ENCODE measurements around the gene RCSD1.
A peak's percentile ranks its signal among the peaks of the same experiment; 100 is the strongest.

The RCSD1 gene

DNA sequence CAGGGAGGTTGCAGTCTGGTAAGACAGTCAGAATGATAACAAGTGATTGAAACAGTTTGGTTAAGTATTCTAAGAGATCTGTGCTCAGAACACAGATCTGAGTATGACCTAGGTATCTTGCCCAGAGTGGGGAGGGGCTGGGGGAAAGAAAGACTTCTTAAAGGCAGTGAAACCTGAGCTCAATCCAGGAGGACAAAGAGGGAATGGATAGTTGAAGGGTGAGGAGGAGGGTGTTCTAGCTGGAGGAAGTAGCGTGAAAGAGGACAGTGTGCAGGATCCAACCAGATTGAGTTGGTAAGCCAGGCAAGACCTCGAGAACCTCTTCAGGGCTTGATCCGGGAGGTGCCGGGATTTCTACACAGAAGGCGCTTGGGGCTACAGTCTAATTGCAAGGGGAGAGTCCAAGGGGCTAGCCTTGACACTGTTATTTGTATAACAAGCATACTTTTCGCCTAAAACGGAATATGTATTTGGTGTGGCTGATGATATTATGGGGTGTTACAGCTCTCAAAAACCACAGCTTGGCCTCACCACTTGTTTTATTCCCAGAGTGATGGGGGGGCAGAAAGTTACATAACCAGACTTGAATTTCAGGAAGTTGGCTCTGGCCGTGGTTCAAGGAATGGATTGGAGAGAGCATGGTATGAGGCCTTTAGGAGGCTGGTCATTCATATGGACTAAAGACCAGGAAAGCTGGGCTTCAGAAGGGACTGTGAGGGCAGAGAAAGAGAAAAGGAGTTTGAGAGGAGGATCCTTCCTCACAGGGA lies 19.1 kb downstream of the RCSD1 start:
- H3F3A ChIP-seq (ENCODE audit: insufficient read depth) = no peaks in the 10 kb centered on the region
- H3K36me3 ChIP-seq (ENCODE audit: low read length) = no peaks in the 10 kb centered on the region
- no peaks in the 10 kb centered on the region for H3K27me3 ChIP-seq (ENCODE audit: low read length)
- TF ChIP-seq, protein P1, sequence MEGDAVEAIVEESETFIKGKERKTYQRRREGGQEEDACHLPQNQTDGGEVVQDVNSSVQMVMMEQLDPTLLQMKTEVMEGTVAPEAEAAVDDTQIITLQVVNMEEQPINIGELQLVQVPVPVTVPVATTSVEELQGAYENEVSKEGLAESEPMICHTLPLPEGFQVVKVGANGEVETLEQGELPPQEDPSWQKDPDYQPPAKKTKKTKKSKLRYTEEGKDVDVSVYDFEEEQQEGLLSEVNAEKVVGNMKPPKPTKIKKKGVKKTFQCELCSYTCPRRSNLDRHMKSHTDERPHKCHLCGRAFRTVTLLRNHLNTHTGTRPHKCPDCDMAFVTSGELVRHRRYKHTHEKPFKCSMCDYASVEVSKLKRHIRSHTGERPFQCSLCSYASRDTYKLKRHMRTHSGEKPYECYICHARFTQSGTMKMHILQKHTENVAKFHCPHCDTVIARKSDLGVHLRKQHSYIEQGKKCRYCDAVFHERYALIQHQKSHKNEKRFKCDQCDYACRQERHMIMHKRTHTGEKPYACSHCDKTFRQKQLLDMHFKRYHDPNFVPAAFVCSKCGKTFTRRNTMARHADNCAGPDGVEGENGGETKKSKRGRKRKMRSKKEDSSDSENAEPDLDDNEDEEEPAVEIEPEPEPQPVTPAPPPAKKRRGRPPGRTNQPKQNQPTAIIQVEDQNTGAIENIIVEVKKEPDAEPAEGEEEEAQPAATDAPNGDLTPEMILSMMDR (IDR thresholded peaks at IDR 0.05; ENCODE audit: insufficient read depth, low read length, poor library complexity, severe bottlenecking) = no peak
- no peak for TF ChIP-seq EZH2phosphoT487 (conservative IDR thresholded peaks at IDR 0.05; ENCODE audit: low read length)
- no peaks in the 10 kb centered on the region for H3K9me2 ChIP-seq (replicated peaks; ENCODE audit: insufficient read depth, low read length)
- H4K20me1 ChIP-seq (ENCODE audit: low read depth, low read length) = no peaks in the 10 kb centered on the region
- no peak overlapping the region for H3K4me3 ChIP-seq (ENCODE audit: insufficient read depth, low read length, poor library complexity, severe bottlenecking)
- peaks cover 53% of the 10 kb centered on the region for H3K79me2 ChIP-seq (ENCODE audit: insufficient read depth, low read length)
- no peak overlapping the region for H2AFZ ChIP-seq (ENCODE audit: low read depth, low read length, severe bottlenecking)
- no peak overlapping the region for H3K9ac ChIP-seq (ENCODE audit: low read length)
- peak overlapping the region; percentile 16; the same call in 1 of the 2 replicates for H3K27ac ChIP-seq (ENCODE audit: low read depth, low read length)
- H3K4me2 ChIP-seq (ENCODE audit: low read depth, low read length, poor library complexity, severe bottlenecking) = no peak overlapping the region
- H3K9me3 ChIP-seq (ENCODE audit: insufficient read depth, low read length) = no peaks in the 10 kb centered on the region

DNA sequence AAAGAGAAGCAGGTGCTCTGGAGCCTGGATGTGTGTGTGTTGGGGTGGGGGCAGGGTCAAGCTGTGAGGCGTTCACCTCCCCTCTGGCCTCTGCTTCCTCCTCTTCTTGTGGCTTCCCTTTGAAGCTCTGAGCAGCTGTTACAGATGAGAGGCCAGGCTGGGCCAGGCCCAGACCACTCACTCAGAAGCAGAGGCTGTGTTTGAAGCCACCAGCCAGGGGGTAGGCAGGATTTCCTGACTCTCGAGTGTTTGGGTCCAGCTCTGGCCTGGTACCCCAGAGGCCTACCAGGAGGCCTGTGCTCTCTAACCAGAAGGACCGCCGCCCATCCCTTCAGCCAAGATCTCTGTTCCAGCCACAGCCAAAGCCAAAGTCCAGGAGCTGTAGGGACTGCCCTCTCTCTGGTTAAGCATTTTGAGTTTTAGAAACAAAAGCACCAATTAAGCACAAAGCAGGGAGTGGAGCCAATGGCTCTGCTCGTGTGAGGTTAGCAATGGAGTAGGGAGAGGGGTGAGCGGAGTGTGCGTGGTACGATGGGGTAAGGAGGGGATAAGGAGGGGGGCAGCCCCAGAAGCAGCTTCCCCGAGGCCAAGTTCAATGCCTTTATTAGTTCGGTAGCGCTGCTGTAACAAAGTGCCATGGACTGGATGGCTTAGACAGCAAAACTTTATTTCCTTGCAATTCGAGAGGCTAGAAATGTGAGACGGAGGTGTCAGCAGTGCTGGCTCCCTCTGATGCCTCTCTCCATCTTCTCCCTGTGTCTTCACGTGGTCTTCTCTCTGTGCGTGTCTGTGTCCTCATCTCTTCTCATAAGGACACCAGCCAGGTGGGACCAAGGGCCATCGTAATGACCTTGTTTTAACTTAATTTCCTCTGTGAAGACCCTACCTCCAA lies 20.5 kb downstream of the RCSD1 start:
- H3K36me3 ChIP-seq (ENCODE audit: low read length) = no peaks in the 10 kb centered on the region
- H2AFZ ChIP-seq (ENCODE audit: low read depth, low read length, severe bottlenecking) = no peak overlapping the region
- H3K9me3 ChIP-seq (ENCODE audit: insufficient read depth, low read length) = no peaks in the 10 kb centered on the region
- H3K4me3 ChIP-seq (ENCODE audit: insufficient read depth, low read length, poor library complexity, severe bottlenecking) = no peak overlapping the region
- TF ChIP-seq EZH2phosphoT487 (conservative IDR thresholded peaks at IDR 0.05; ENCODE audit: low read length) = no peak
- TF ChIP-seq, protein P1 (IDR thresholded peaks at IDR 0.05; ENCODE audit: insufficient read depth, low read length, poor library complexity, severe bottlenecking) = no peak
- no peaks in the 10 kb centered on the region for H4K20me1 ChIP-seq (ENCODE audit: low read depth, low read length)
- H3K79me2 ChIP-seq (ENCODE audit: insufficient read depth, low read length) = peaks cover 58% of the 10 kb centered on the region
- 0 out of 2 replicates have a peak overlapping the region, but pooled peaks have one; percentile 16 for H3K27ac ChIP-seq (ENCODE audit: low read depth, low read length)
- no peaks in the 10 kb centered on the region for H3F3A ChIP-seq (ENCODE audit: insufficient read depth)
- no peak overlapping the region for H3K9ac ChIP-seq (ENCODE audit: low read length)
- no peaks in the 10 kb centered on the region for H3K9me2 ChIP-seq (replicated peaks; ENCODE audit: insufficient read depth, low read length)
- H3K4me2 ChIP-seq (ENCODE audit: low read depth, low read length, poor library complexity, severe bottlenecking) = no peak overlapping the region
- no peaks in the 10 kb centered on the region for H3K27me3 ChIP-seq (ENCODE audit: low read length)

DNA sequence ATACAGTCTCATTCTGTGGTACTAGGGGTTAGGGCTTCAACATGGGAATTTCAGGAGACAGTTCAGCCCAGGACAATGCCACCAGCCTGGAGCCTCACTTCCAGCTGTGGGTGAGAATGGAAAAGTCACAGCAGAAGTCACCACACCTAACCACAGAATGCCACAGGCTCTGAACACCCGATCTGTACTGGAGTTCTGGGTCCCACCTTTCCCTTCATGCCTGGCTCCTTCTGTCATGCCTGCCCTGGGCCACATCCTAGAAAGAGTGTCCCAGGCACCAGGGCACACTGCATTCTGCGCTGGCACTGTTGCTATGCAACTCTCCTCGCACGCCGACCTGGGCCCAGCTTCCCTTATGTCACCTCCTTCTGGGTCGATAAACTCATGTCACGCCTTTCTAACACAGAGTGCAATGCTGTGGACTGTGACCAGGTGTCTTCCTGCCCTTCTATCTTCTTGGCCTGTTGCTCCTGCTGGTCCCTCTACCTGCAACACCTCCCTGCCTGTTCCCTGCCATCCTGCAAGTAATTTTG lies 21.2 kb downstream of the RCSD1 start:
- Histone ChIP-seq H4K20me1 (ENCODE audit: low read depth, low read length) (no peaks in the 10 kb centered on the region), H3K4me2 (ENCODE audit: low read depth, low read length, poor library complexity, severe bottlenecking) (no peak overlapping the region), H3K27ac (ENCODE audit: low read depth, low read length) (no peak overlapping the region), H2AFZ (ENCODE audit: low read depth, low read length, severe bottlenecking) (no peak overlapping the region), H3K9me2 (replicated peaks; ENCODE audit: insufficient read depth, low read length) (no peaks in the 10 kb centered on the region), H3K36me3 (ENCODE audit: low read length) (no peaks in the 10 kb centered on the region), H3K9ac (ENCODE audit: low read length) (no peak overlapping the region), H3K79me2 (ENCODE audit: insufficient read depth, low read length) (peaks cover 58% of the 10 kb centered on the region), H3K4me3 (ENCODE audit: insufficient read depth, low read length, poor library complexity, severe bottlenecking) (no peak overlapping the region), H3F3A (ENCODE audit: insufficient read depth) (no peaks in the 10 kb centered on the region), H3K27me3 (ENCODE audit: low read length) (no peaks in the 10 kb centered on the region), H3K9me3 (ENCODE audit: insufficient read depth, low read length) (no peaks in the 10 kb centered on the region)
- no peak for TF ChIP-seq EZH2phosphoT487 (conservative IDR thresholded peaks at IDR 0.05; ENCODE audit: low read length)
- TF ChIP-seq, protein P1 (IDR thresholded peaks at IDR 0.05; ENCODE audit: insufficient read depth, low read length, poor library complexity, severe bottlenecking) = no peak
